Spinal cord (tissue), 10 donors: ENCODE results near the gene GPS2. TPM values are rescaled to one million over a fixed set of nuclear protein-coding genes. Genes with fewer than 3 reads are reported as not detected.

Experiments used
- DNase-seq, 6 donors: peaks; one replicate each; pipeline versions ENCODE4 v3.0.0 to v3.0.0-alpha.2; 2013 to 2015; ENCODE audit warnings: low spot score in 6 of 6, low read depth in 4 of 6
- H3K27ac ChIP-seq: one replicate; pipeline ENCODE4 v1.5.1; 2013; ENCODE audit warnings: low read depth, low read length, control low read depth
- H3K27me3 ChIP-seq: one replicate; pipeline ENCODE4 v1.6.1; 2013; ENCODE audit warnings: low read length; ENCODE audit not compliant: control insufficient read depth, insufficient read depth
- H3K36me3 ChIP-seq: one replicate; pipeline ENCODE4 v1.6.1; 2013; ENCODE audit warnings: low read length; ENCODE audit not compliant: control insufficient read depth, insufficient read depth
- H3K4me1 ChIP-seq: one replicate; pipeline ENCODE4 v1.6.1; 2013; ENCODE audit warnings: low read length; ENCODE audit not compliant: control insufficient read depth, insufficient read depth
- H3K4me3 ChIP-seq: one replicate; pipeline ENCODE4 v1.5.1; 2013; ENCODE audit warnings: low read depth, low read length, control low read depth
- H3K9me3 ChIP-seq: one replicate; pipeline ENCODE4 v1.6.1; 2013; ENCODE audit warnings: low read length; ENCODE audit not compliant: control insufficient read depth, insufficient read depth
- WGBS: methylation state at CpG from one replicate; pipeline ENCODE4 v1.1.5; 2013; ENCODE audit warnings: missing lambda C conversion rate; ENCODE audit not compliant: insufficient coverage; 5-methylcytosine and 5-hydroxymethylcytosine counted together
- polyA plus RNA-seq, 2 donors: library from polyadenylated mRNA; unstranded; fragments of 120-200 nt; gene quantifications; one replicate each; pipeline ENCODE4 v1.2.1, GENCODE V29; 2013; ENCODE audit not compliant: insufficient read length in 2 of 2
- total RNA-seq, 2 donors: library from RNA; depleted of rRNA in 1 of 2; stranded (reverse); fragments of 120-200 nt in 1 of 2; fragments of >200 nt in 1 of 2; gene quantifications; one replicate each; pipeline versions ENCODE4 v1.2.3 to v1.2.4, GENCODE V29; 2013 to 2014
- donor health status: healthy.

Gene GPS2
- total and polyA plus RNA-seq, 4 donors, result 19.2 to 99.4 (median 81.9) TPM

- Histone ChIP-seq H3K27ac (peak overlapping the region; percentile 99), H3K36me3 (peaks cover 32% of the 10 kb centered on the region), H3K4me3 (peak overlapping the region; percentile 91), H3K9me3 (no peaks in the 10 kb centered on the region), H3K4me1 (peaks cover 27% of the 10 kb centered on the region), H3K27me3 (no peaks in the 10 kb centered on the region)
- WGBS, result under 1% methylated on average over 38 of the region's 43 CpGs
- DNase-seq, result peak; percentile 96 to 100 (median 98)
These were observed 14.3 kb upstream of the GPS2 start for GRCh38 chr17:7329374-7329996.

- Histone ChIP-seq H3K27me3 (no peaks in the 10 kb centered on the region), H3K36me3 (peaks cover 38% of the 10 kb centered on the region), H3K9me3 (no peaks in the 10 kb centered on the region), H3K4me1 (peaks cover 27% of the 10 kb centered on the region), H3K27ac (peak within 1 kb of the TSS; percentile 99), H3K4me3 (peak within 1 kb of the TSS; percentile 91)
- under 1% methylated on average over 47 of the region's 50 CpGs for WGBS
- no peak for DNase-seq
These were observed 13.7 kb upstream of the GPS2 start, which contains the start of gene NEURL4 for GRCh38 chr17:7328840-7329373. Gene NEURL4 (minus strand): TSS chr17:7329335. CDS start chr17:7329312, 23 bp downstream.

GRCh38 chr17:7328009-7328408, 12.8 kb upstream of the GPS2 start:
- DNase-seq, result no peak
- WGBS, result 93% methylated on average over 1 of the region's 1 CpG
- peaks cover 27% of the 10 kb centered on the region for H3K4me1 ChIP-seq
- H3K27me3 ChIP-seq, result no peaks in the 10 kb centered on the region
- no peaks in the 10 kb centered on the region for H3K9me3 ChIP-seq
- H3K27ac ChIP-seq, result no peak overlapping the region
- no peak overlapping the region for H3K4me3 ChIP-seq
- peaks cover 47% of the 10 kb centered on the region for H3K36me3 ChIP-seq

GRCh38 chr17:7327501-7327900, 12.3 kb upstream of the GPS2 start:
- peaks cover 52% of the 10 kb centered on the region for H3K36me3 ChIP-seq
- H3K27ac ChIP-seq, result no peak overlapping the region
- peaks cover 27% of the 10 kb centered on the region for H3K4me1 ChIP-seq
- H3K4me3 ChIP-seq, result no peak overlapping the region
- no peaks in the 10 kb centered on the region for H3K27me3 ChIP-seq
- 91% methylated on average over 15 of the region's 17 CpGs for whole genome bisulfite sequencing
- no peak for DNase-seq
- no peaks in the 10 kb centered on the region for H3K9me3 ChIP-seq

- Histone ChIP-seq H3K27ac (no peak overlapping the region), H3K9me3 (no peaks in the 10 kb centered on the region)
- no CpG with 5 or more reads among the region's 7 CpGs for WGBS
These were observed 11.9 kb upstream of the GPS2 start for GRCh38 chr17:7327056-7327455.

GRCh38 chr17:7326186-7326585, 11.0 kb upstream of the GPS2 start:
- Histone ChIP-seq H3K27ac (no peak overlapping the region), H3K4me3 (no peak overlapping the region), H3K9me3 (no peaks in the 10 kb centered on the region), H3K27me3 (no peaks in the 10 kb centered on the region), H3K4me1 (peaks cover 27% of the 10 kb centered on the region), H3K36me3 (peaks cover 65% of the 10 kb centered on the region)
- 90% methylated on average over 2 of the region's 11 CpGs for WGBS
- no peak for DNase-seq

More at GRCh38 chr17:7327056-7327455, 11.9 kb upstream of the GPS2 start:
- peaks cover 27% of the 10 kb centered on the region for H3K4me1 ChIP-seq
- H3K27me3 ChIP-seq, result no peaks in the 10 kb centered on the region
- no peak for DNase-seq
- H3K4me3 ChIP-seq, result no peak overlapping the region
- H3K36me3 ChIP-seq, result peaks cover 56% of the 10 kb centered on the region

GRCh38 chr17:7325031-7325528, 9.9 kb upstream of the GPS2 start:
- Histone ChIP-seq H3K9me3 (no peaks in the 10 kb centered on the region), H3K4me1 (peaks cover 19% of the 10 kb centered on the region), H3K36me3 (peaks cover 76% of the 10 kb centered on the region), H3K4me3 (no peak overlapping the region), H3K27ac (no peak overlapping the region), H3K27me3 (no peaks in the 10 kb centered on the region)
- no peak for DNase-seq
- WGBS, result 100% methylated on average over 3 of the region's 19 CpGs

- no peak overlapping the region for H3K27ac ChIP-seq
- no peaks in the 10 kb centered on the region for H3K9me3 ChIP-seq
- DNase-seq, result no peak
- peaks cover 14% of the 10 kb centered on the region for H3K4me1 ChIP-seq
- H3K27me3 ChIP-seq, result no peaks in the 10 kb centered on the region
- H3K36me3 ChIP-seq, result peaks cover 82% of the 10 kb centered on the region
- H3K4me3 ChIP-seq, result no peak overlapping the region
- WGBS, result 86% methylated on average over 3 of the region's 3 CpGs
These were observed 9.2 kb upstream of the GPS2 start for GRCh38 chr17:7324438-7324779.

GRCh38 chr17:7323731-7324437, 8.7 kb upstream of the GPS2 start:
- Histone ChIP-seq H3K4me1 (peaks cover 14% of the 10 kb centered on the region), H3K27me3 (no peaks in the 10 kb centered on the region), H3K9me3 (no peaks in the 10 kb centered on the region), H3K4me3 (no peak overlapping the region), H3K27ac (no peak overlapping the region), H3K36me3 (peaks cover 84% of the 10 kb centered on the region)
- DNase-seq, result peak in 2 of 6 donors; percentile 38 to 50
- WGBS, result 81% methylated on average over 29 of the region's 39 CpGs
